SU-DHL-6 (cell line): ENCODE results near the gene SNTG2.

Source experiments
- H2AFZ ChIP-seq: fragments of 200-600 bp; sonication (generic); 2 replicates; pipeline ENCODE4 v1.6.1; 2014; ENCODE audit warnings: low read depth, mild to moderate bottlenecking, moderate library complexity, mixed read lengths, antibody characterized with exemption, low read length; ENCODE audit not compliant: severe bottlenecking
- H3F3A ChIP-seq: fragments of 200-600 bp; shearing (Covaris generic); 2 replicates; pipeline ENCODE4 v1.6.0; 2016; ENCODE audit warnings: antibody characterized with exemption, mild to moderate bottlenecking; ENCODE audit not compliant: insufficient read depth
- H3K27ac ChIP-seq: fragments of 200-600 bp; sonication (generic); 2 replicates; pipeline ENCODE4 v1.5.1; 2016; ENCODE audit warnings: low read depth, mild to moderate bottlenecking, low read length, moderate library complexity, mixed read lengths
- H3K27me3 ChIP-seq: fragments of 200-600 bp; sonication (generic), shearing (Covaris generic); 2 replicates; pipeline ENCODE4 v1.6.0; 2014; ENCODE audit warnings: mild to moderate bottlenecking, low read length
- H3K36me3 ChIP-seq: fragments of 200-600 bp; sonication (generic); 2 replicates; pipeline ENCODE4 v1.6.1; 2014; ENCODE audit warnings: mild to moderate bottlenecking, low read length, mixed read lengths
- H3K4me2 ChIP-seq: fragments of 300-600, 200-600 bp; shearing (Covaris generic), sonication (generic); 2 replicates; pipeline ENCODE4 v1.6.0; 2014; ENCODE audit warnings: low read length, low read depth, mild to moderate bottlenecking; ENCODE audit not compliant: poor library complexity, severe bottlenecking
- H3K4me3 ChIP-seq: fragments of 200-600 bp; sonication (generic); 2 replicates; pipeline ENCODE4 v1.5.1; 2014; ENCODE audit warnings: antibody characterized with exemption, low read length, mild to moderate bottlenecking, mixed read lengths; ENCODE audit not compliant: insufficient read depth, poor library complexity, severe bottlenecking
- H3K79me2 ChIP-seq: fragments of 200-600 bp; sonication (generic); 2 replicates; pipeline ENCODE4 v1.6.1; 2014; ENCODE audit warnings: mild to moderate bottlenecking, low read length, moderate library complexity; ENCODE audit not compliant: insufficient read depth
- H3K9ac ChIP-seq: fragments of 200-600 bp; sonication (generic); 2 replicates; pipeline ENCODE4 v1.7.0; 2014; ENCODE audit warnings: mild to moderate bottlenecking, low read length
- H3K9me2 ChIP-seq: fragments of 200-600 bp; sonication (generic); replicated peaks from 2 replicates; pipeline ENCODE4 v1.6.1; 2014; ENCODE audit warnings: low read length; ENCODE audit not compliant: insufficient read depth
- H3K9me3 ChIP-seq: fragments of 200-600 bp; sonication (generic); 2 replicates; pipeline ENCODE4 v1.6.1; 2014; ENCODE audit warnings: low read length, mixed read lengths; ENCODE audit not compliant: insufficient read depth
- H4K20me1 ChIP-seq: fragments of 200-600 bp; sonication (generic); 2 replicates; pipeline ENCODE4 v1.6.1; 2014; ENCODE audit warnings: low read depth, mild to moderate bottlenecking, antibody characterized with exemption, low read length, moderate library complexity, mixed read lengths
- EZH2phosphoT487 ChIP-seq: fragments of 200-600 bp; sonication (generic), shearing (Covaris generic); conservative IDR thresholded peaks from 2 replicates; pipeline ENCODE4 v1.6.1; 2018; ENCODE audit warnings: mild to moderate bottlenecking, antibody characterized with exemption, low read length, moderate library complexity, mixed read lengths
- TF ChIP-seq, protein P1 (sequence below): fragments of 200-600 bp; sonication (generic); IDR thresholded peaks from one replicate; pipeline ENCODE4 v1.5.1; 2017; ENCODE audit warnings: antibody characterized with exemption, mild to moderate bottlenecking, low read length, moderate library complexity; ENCODE audit not compliant: insufficient read depth, poor library complexity, severe bottlenecking

Gene SNTG2

DNA sequence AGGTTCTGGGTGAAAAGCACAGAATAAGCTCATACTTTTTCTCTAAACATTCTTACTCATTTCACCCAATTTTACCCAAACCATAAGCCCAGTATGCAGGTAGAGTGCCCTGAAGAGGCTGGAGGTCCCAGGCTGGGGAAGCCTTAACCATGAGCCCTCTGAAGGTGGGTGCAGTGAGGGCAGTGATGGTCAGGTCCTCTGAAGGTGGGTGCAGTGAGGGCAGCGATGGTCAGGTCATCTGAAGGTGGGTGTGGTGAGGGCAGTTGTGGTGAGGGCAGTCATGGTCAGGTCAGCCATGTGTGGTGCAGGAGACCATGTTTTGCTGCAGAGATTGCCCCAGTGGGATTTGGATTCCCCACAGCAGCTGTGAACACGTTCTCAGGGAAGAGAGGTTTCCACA, 148.8 kb downstream of the SNTG2 start:
- no peaks in the 10 kb centered on the region for H3K79me2 ChIP-seq
- H3K27me3 ChIP-seq, result no peaks in the 10 kb centered on the region
- H4K20me1 ChIP-seq, result no peaks in the 10 kb centered on the region
- H2AFZ ChIP-seq, result no peak overlapping the region
- H3K27ac ChIP-seq, result no peak overlapping the region
- no peaks in the 10 kb centered on the region for H3F3A ChIP-seq
- H3K9me3 ChIP-seq, result no peaks in the 10 kb centered on the region
- H3K4me2 ChIP-seq, result no peak overlapping the region
- TF ChIP-seq EZH2phosphoT487, result no peak
- TF ChIP-seq, protein P1, sequence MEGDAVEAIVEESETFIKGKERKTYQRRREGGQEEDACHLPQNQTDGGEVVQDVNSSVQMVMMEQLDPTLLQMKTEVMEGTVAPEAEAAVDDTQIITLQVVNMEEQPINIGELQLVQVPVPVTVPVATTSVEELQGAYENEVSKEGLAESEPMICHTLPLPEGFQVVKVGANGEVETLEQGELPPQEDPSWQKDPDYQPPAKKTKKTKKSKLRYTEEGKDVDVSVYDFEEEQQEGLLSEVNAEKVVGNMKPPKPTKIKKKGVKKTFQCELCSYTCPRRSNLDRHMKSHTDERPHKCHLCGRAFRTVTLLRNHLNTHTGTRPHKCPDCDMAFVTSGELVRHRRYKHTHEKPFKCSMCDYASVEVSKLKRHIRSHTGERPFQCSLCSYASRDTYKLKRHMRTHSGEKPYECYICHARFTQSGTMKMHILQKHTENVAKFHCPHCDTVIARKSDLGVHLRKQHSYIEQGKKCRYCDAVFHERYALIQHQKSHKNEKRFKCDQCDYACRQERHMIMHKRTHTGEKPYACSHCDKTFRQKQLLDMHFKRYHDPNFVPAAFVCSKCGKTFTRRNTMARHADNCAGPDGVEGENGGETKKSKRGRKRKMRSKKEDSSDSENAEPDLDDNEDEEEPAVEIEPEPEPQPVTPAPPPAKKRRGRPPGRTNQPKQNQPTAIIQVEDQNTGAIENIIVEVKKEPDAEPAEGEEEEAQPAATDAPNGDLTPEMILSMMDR, result no peak
- H3K9me2 ChIP-seq, result no peaks in the 10 kb centered on the region
- no peaks in the 10 kb centered on the region for H3K36me3 ChIP-seq
- no peak overlapping the region for H3K9ac ChIP-seq
- H3K4me3 ChIP-seq, result no peak overlapping the region

DNA sequence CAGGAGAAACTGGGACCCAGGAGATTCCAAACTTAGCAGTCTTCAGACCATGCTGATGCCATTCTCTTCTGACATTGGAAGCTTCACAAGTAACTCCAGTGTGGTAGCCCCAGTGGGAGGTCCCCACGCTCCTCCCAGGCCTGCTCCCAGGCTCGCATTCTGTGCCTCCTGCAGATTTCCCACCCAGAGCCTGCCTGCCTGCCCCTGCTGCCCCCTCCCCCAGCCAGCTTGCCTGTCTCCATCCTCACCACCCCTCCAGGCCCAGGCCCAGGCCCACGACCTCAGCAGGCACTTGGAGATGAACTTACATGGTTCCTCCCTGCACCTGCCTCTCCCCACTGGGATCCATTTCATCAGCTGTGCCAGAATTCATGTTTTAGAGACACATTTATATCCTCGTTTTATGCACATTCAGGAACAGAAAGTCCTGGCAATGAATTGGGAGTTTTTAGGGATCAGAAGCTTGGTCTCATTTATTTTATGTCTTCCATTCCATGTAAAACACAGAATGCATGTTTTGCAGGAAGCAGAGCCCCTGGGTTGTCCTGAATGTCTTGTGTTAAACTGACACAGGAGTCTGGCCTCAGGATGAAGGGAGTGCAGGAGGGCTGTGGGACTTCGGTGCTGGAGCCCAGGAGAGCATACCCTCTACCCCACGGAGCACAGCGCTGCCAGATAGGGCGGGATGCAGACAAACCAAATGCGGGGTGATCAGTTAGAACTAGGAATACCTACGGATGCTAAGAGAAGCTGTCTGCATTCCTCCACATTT, 150.5 kb downstream of the SNTG2 start:
- Histone ChIP-seq H3K27ac (no peak overlapping the region), H3F3A (no peaks in the 10 kb centered on the region), H3K9me2 (no peaks in the 10 kb centered on the region), H3K9ac (no peak overlapping the region), H4K20me1 (no peaks in the 10 kb centered on the region), H3K4me3 (no peak overlapping the region), H2AFZ (no peak overlapping the region), H3K27me3 (no peaks in the 10 kb centered on the region), H3K9me3 (no peaks in the 10 kb centered on the region), H3K79me2 (no peaks in the 10 kb centered on the region), H3K4me2 (no peak overlapping the region), H3K36me3 (no peaks in the 10 kb centered on the region)
- TF ChIP-seq EZH2phosphoT487, result no peak
- TF ChIP-seq, protein P1, result no peak

DNA sequence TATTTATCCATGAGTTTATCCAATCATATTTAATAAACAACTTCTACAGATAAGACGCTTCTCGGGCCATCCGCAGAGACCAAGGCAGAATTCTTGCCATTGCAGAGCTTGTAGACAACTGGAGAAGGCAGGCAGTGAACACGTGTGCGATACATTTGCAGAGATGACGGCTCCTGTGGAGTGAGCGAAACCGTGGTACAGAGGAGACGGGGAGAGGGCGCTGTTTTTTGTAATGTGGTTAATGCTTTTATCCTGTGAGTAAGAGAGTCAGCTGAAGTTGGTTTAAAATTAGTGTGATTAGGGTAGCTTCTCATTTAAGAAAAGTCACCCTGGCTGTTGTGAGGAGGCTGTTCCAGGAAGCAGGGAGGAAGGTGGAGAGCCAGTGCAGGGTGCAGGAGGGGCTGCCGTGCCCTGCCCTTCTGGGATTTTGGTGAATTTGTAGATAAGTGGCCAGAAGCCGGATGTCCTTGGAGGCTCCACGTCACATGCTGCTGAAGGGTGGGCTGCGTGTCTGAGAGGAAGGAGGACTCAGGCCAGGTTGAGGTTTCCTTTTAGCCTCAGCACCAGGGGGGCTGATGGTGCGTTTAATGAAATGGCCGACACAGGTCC, 151.4 kb downstream of the SNTG2 start:
- no peak overlapping the region for H3K4me3 ChIP-seq
- no peaks in the 10 kb centered on the region for H3K9me3 ChIP-seq
- no peaks in the 10 kb centered on the region for H3F3A ChIP-seq
- no peaks in the 10 kb centered on the region for H3K9me2 ChIP-seq
- H3K4me2 ChIP-seq, result no peak overlapping the region
- no peak overlapping the region for H2AFZ ChIP-seq
- no peaks in the 10 kb centered on the region for H3K36me3 ChIP-seq
- no peak overlapping the region for H3K9ac ChIP-seq
- H3K27ac ChIP-seq, result no peak overlapping the region
- TF ChIP-seq, protein P1, result no peak
- TF ChIP-seq EZH2phosphoT487, result no peak
- no peaks in the 10 kb centered on the region for H3K27me3 ChIP-seq
- H4K20me1 ChIP-seq, result no peaks in the 10 kb centered on the region
- H3K79me2 ChIP-seq, result no peaks in the 10 kb centered on the region
